SJCRH30 (cell line): Measurements from ENCODE around the gene DCP1A. TPM values are rescaled to one million over a fixed set of nuclear protein-coding genes. Genes with fewer than 3 reads are reported as not detected.
"Not testable (repeated sequence)": the region's sequence is repeated elsewhere in the genome, so short reads cannot be mapped to it uniquely, and the experiment has no call there.

Experiments
- DNase-seq, 2 experiments: peaks; one replicate each; pipeline ENCODE4 v3.0.0-alpha.2; 2015 to 2020
- H3K27ac ChIP-seq: fragments of 250-450 bp; sonication (Bioruptor Pico); 2 replicates; pipeline ENCODE4 v1.5.1; 2020; ENCODE audit warnings: mild to moderate bottlenecking, moderate library complexity
- H3K27me3 ChIP-seq: fragments of 250-450 bp; sonication (Bioruptor Pico); 2 replicates; pipeline ENCODE4 v1.5.1; 2020; ENCODE audit warnings: mild to moderate bottlenecking, moderate library complexity
- H3K36me3 ChIP-seq: fragments of 250-450 bp; sonication (Bioruptor Pico); 2 replicates; pipeline ENCODE4 v1.5.1; 2020; ENCODE audit warnings: mild to moderate bottlenecking, moderate library complexity
- H3K4me1 ChIP-seq: fragments of 250-450 bp; sonication (Bioruptor Pico); 2 replicates; pipeline ENCODE4 v1.5.1; 2020; ENCODE audit warnings: mild to moderate bottlenecking, moderate library complexity
- H3K4me3 ChIP-seq: fragments of 250-450 bp; sonication (Bioruptor Pico); 2 replicates; pipeline ENCODE4 v1.5.1; 2020; ENCODE audit warnings: mild to moderate bottlenecking, moderate library complexity
- H3K9me3 ChIP-seq: fragments of 250-450 bp; sonication (Bioruptor Pico); replicated peaks from 2 replicates; pipeline ENCODE4 v1.5.1; 2020; ENCODE audit warnings: mild to moderate bottlenecking, moderate library complexity
- total RNA-seq: library from RNA; depleted of rRNA; stranded (reverse); fragments of >200 nt; shearing (Covaris generic); gene quantifications from 2 replicates; pipeline ENCODE4 v1.2.3, GENCODE V29; 2014; rRNA removed

The DCP1A gene
- 15.4 and 17.4 TPM in 2 replicates for total RNA-seq

GRCh38 chr3:53347261-53348064 is at the start of gene DCP1A:
Gene DCP1A (minus strand): TSS chr3:53347543. CDS start chr3:53347517, 26 bp downstream.
- H3K36me3 ChIP-seq = peaks cover 7% of the 10 kb centered on the region
- peak; percentile 95 to 96 for DNase-seq
- no peaks in the 10 kb centered on the region for H3K4me1 ChIP-seq
- no peaks in the 10 kb centered on the region for H3K9me3 ChIP-seq
- H3K4me3 ChIP-seq = peak within 1 kb of the TSS; percentile 89
- no peaks in the 10 kb centered on the region for H3K27me3 ChIP-seq
- peak within 1 kb of the TSS; percentile 74 for H3K27ac ChIP-seq

GRCh38 chr3:53384465-53385423 is 37.4 kb upstream of the DCP1A start:
- Histone ChIP-seq H3K27me3 (no peaks in the 10 kb centered on the region), H3K36me3 (no peaks in the 10 kb centered on the region), H3K9me3 (no peaks in the 10 kb centered on the region), H3K27ac (no peak overlapping the region), H3K4me1 (no peaks in the 10 kb centered on the region), H3K4me3 (no peak overlapping the region)
- DNase-seq = no peak

GRCh38 chr3:53382106-53382505 is 34.8 kb upstream of the DCP1A start:
- H3K4me3 ChIP-seq = no peak overlapping the region
- H3K27ac ChIP-seq = no peak overlapping the region
- no peak for DNase-seq
- H3K36me3 ChIP-seq = no peaks in the 10 kb centered on the region
- H3K27me3 ChIP-seq = no peaks in the 10 kb centered on the region
- no peaks in the 10 kb centered on the region for H3K9me3 ChIP-seq
- H3K4me1 ChIP-seq = no peaks in the 10 kb centered on the region

GRCh38 chr3:53380306-53380705 is 33.0 kb upstream of the DCP1A start:
- no peak for DNase-seq
- Histone ChIP-seq H3K36me3 (no peaks in the 10 kb centered on the region), H3K4me3 (no peak overlapping the region), H3K27ac (no peak overlapping the region), H3K27me3 (no peaks in the 10 kb centered on the region), H3K4me1 (no peaks in the 10 kb centered on the region), H3K9me3 (no peaks in the 10 kb centered on the region)

- Histone ChIP-seq H3K4me3 (no peak overlapping the region), H3K27me3 (no peaks in the 10 kb centered on the region), H3K27ac (no peak overlapping the region), H3K4me1 (no peaks in the 10 kb centered on the region), H3K9me3 (no peaks in the 10 kb centered on the region), H3K36me3 (no peaks in the 10 kb centered on the region)
- DNase-seq = no peak
These were observed 32.6 kb upstream of the DCP1A start for GRCh38 chr3:53379898-53380297.

- no peaks in the 10 kb centered on the region for H3K4me1 ChIP-seq
These were observed 30.5 kb upstream of the DCP1A start for GRCh38 chr3:53377794-53378193.

GRCh38 chr3:53376679-53377078 is 29.3 kb upstream of the DCP1A start:
- DNase-seq = no peak
- no peaks in the 10 kb centered on the region for H3K27me3 ChIP-seq
- no peak overlapping the region for H3K27ac ChIP-seq
- H3K4me1 ChIP-seq = no peaks in the 10 kb centered on the region
- H3K36me3 ChIP-seq = no peaks in the 10 kb centered on the region
- H3K9me3 ChIP-seq = no peaks in the 10 kb centered on the region
- no peak overlapping the region for H3K4me3 ChIP-seq

More at GRCh38 chr3:53377794-53378193, 30.5 kb upstream of the DCP1A start:
- DNase-seq = no peak
- Histone ChIP-seq H3K4me3 (no peak overlapping the region), H3K27me3 (no peaks in the 10 kb centered on the region), H3K27ac (no peak overlapping the region), H3K9me3 (no peaks in the 10 kb centered on the region), H3K36me3 (no peaks in the 10 kb centered on the region)

GRCh38 chr3:53375019-53375418 is 27.7 kb upstream of the DCP1A start:
- peak; percentile 56 to 81 for DNase-seq
- Histone ChIP-seq H3K4me3 (no peak overlapping the region), H3K4me1 (no peaks in the 10 kb centered on the region)

GRCh38 chr3:53370719-53371118 is 23.4 kb upstream of the DCP1A start:
- H3K4me3 ChIP-seq = peak overlapping the region; percentile 25
- not testable (repeated sequence) for H3K27ac ChIP-seq, H3K36me3 ChIP-seq, H3K9me3 ChIP-seq, DNase-seq, H3K27me3 ChIP-seq, H3K4me1 ChIP-seq

More at GRCh38 chr3:53375019-53375418, 27.7 kb upstream of the DCP1A start:
- no peak overlapping the region for H3K27ac ChIP-seq
- no peaks in the 10 kb centered on the region for H3K36me3 ChIP-seq
- H3K9me3 ChIP-seq = no peaks in the 10 kb centered on the region
- H3K27me3 ChIP-seq = no peaks in the 10 kb centered on the region

- DNase-seq = no peak
- H3K4me3 ChIP-seq = no peak overlapping the region
- H3K9me3 ChIP-seq = no peaks in the 10 kb centered on the region
- H3K36me3 ChIP-seq = no peaks in the 10 kb centered on the region
- H3K4me1 ChIP-seq = no peaks in the 10 kb centered on the region
- no peaks in the 10 kb centered on the region for H3K27me3 ChIP-seq
- H3K27ac ChIP-seq = no peak overlapping the region
These were observed 14.5 kb upstream of the DCP1A start for GRCh38 chr3:53361852-53362251.

GRCh38 chr3:53357458-53357857 is 10.1 kb upstream of the DCP1A start:
- Histone ChIP-seq H3K9me3 (no peaks in the 10 kb centered on the region), H3K27me3 (no peaks in the 10 kb centered on the region; the same call in 1 of the 2 replicates), H3K4me1 (no peaks in the 10 kb centered on the region), H3K4me3 (no peak overlapping the region), H3K36me3 (no peaks in the 10 kb centered on the region), H3K27ac (no peak overlapping the region)
- no peak for DNase-seq

GRCh38 chr3:53354945-53355498 is 7.7 kb upstream of the DCP1A start:
- Histone ChIP-seq H3K27me3 (no peaks in the 10 kb centered on the region; the same call in 1 of the 2 replicates), H3K27ac (no peak overlapping the region), H3K9me3 (no peaks in the 10 kb centered on the region), H3K4me3 (no peak overlapping the region), H3K36me3 (no peaks in the 10 kb centered on the region), H3K4me1 (no peaks in the 10 kb centered on the region)
- no peak for DNase-seq

GRCh38 chr3:53353202-53353601 is 5.9 kb upstream of the DCP1A start:
- Histone ChIP-seq H3K4me3 (no peak overlapping the region), H3K27me3 (no peaks in the 10 kb centered on the region; the same call in 1 of the 2 replicates), H3K36me3 (no peaks in the 10 kb centered on the region), H3K27ac (no peak overlapping the region), H3K9me3 (no peaks in the 10 kb centered on the region), H3K4me1 (no peaks in the 10 kb centered on the region)
- DNase-seq = no peak

- H3K4me1 ChIP-seq = no peaks in the 10 kb centered on the region
- H3K9me3 ChIP-seq = no peaks in the 10 kb centered on the region
- peak; percentile 14 to 41 for DNase-seq
- H3K4me3 ChIP-seq = no peak overlapping the region
- H3K36me3 ChIP-seq = no peaks in the 10 kb centered on the region
- no peaks in the 10 kb centered on the region for H3K27me3 ChIP-seq
- no peak overlapping the region for H3K27ac ChIP-seq
These were observed 3.3 kb upstream of the DCP1A start for GRCh38 chr3:53350652-53351051.

GRCh38 chr3:53348118-53348517 is 775 bp upstream of the DCP1A start:
- peak overlapping the region; percentile 89 for H3K4me3 ChIP-seq
- DNase-seq, H3K36me3 ChIP-seq, H3K9me3 ChIP-seq, H3K27me3 ChIP-seq, H3K4me1 ChIP-seq: not testable (repeated sequence)
- peak overlapping the region; percentile 74 for H3K27ac ChIP-seq
